HG03565 (cell line): ENCODE results near the gene AMIGO1.

Source experiments
- ATAC-seq: cut with Tn5 transposase; IDR thresholded peaks from one replicate; pipeline ENCODE4 v1.9.1; 2021; ENCODE audit warnings: mild to moderate bottlenecking, moderate library complexity; ENCODE audit not compliant: unreplicated experiment

The AMIGO1 gene

GRCh38 chr1:109504974-109505373 is 4.6 kb downstream of the AMIGO1 start:
- no peak for ATAC-seq

- no peak for ATAC-seq
These were observed 5.6 kb downstream of the AMIGO1 start for GRCh38 chr1:109503935-109504334.

- ATAC-seq, result no peak
These were observed 7.1 kb downstream of the AMIGO1 start for GRCh38 chr1:109502364-109502851.

- no peak for ATAC-seq
These were observed 7.7 kb downstream of the AMIGO1 start for GRCh38 chr1:109501644-109502363.

- ATAC-seq, result no peak
These were observed 8.6 kb downstream of the AMIGO1 start for GRCh38 chr1:109500941-109501381.

GRCh38 chr1:109499661-109500536 is 9.6 kb downstream of the AMIGO1 start:
- ATAC-seq, result no peak

GRCh38 chr1:109499081-109499480 is 10.4 kb downstream of the AMIGO1 start:
- no peak for ATAC-seq

- no peak for ATAC-seq
These were observed 11.2 kb downstream of the AMIGO1 start for GRCh38 chr1:109498161-109498801.

GRCh38 chr1:109497449-109498160 is 11.9 kb downstream of the AMIGO1 start:
- no peak for ATAC-seq

GRCh38 chr1:109495738-109496137 is 13.8 kb downstream of the AMIGO1 start:
- ATAC-seq, result no peak

- ATAC-seq, result peak; percentile 80
These were observed 15.6 kb downstream of the AMIGO1 start, which contains the start of gene CYB561D1 for GRCh38 chr1:109493805-109494539. CYB561D1 (plus strand) TSS chr1:109494094; CDS start chr1:109494140, 46 bp downstream.

- no peak for ATAC-seq
These were observed 16.3 kb downstream of the AMIGO1 start for GRCh38 chr1:109493227-109493626.

GRCh38 chr1:109492779-109493178 is 16.7 kb downstream of the AMIGO1 start:
- no peak for ATAC-seq

GRCh38 chr1:109491372-109491771 is 18.2 kb downstream of the AMIGO1 start:
- ATAC-seq, result no peak

- ATAC-seq, result no peak
These were observed 18.6 kb downstream of the AMIGO1 start for GRCh38 chr1:109490934-109491302.

- ATAC-seq, result peak; percentile 35
These were observed 19.2 kb downstream of the AMIGO1 start for GRCh38 chr1:109490029-109490933.

GRCh38 chr1:109488696-109489095 is 20.8 kb downstream of the AMIGO1 start:
- ATAC-seq, result no peak

GRCh38 chr1:109488201-109488600 is 21.3 kb downstream of the AMIGO1 start:
- ATAC-seq, result no peak

GRCh38 chr1:109487261-109487660 is 22.3 kb downstream of the AMIGO1 start:
- ATAC-seq, result no peak
